Measurements from ENCODE around the gene ODAD3. TPM values are rescaled to one million over a fixed set of nuclear protein-coding genes. Genes with fewer than 3 reads are reported as not detected.

Gene ODAD3
- total RNA-seq, 4 donors from 2014 or later: not detected

GRCh38 chr19:11378319-11379189, 56.4 kb downstream of the ODAD3 start:
- ATAC-seq (no peak), DNase-seq (no peak)
- peak overlapping the region in 2 of 4 donors; percentile 19 to 34 for H3K27ac ChIP-seq
- H3K36me3 ChIP-seq: no peaks in the 10 kb centered on the region
- peaks cover 36 to 40% of the 10 kb centered on the region in 2 donors for H3K4me1 ChIP-seq
- peaks cover 18 to 22% (median 20%) of the 10 kb centered on the region in 3 donors for H3K27me3 ChIP-seq
- intact Hi-C loops (cut with DNase I; ENCODE audit: low total_unique reads) (loop anchor here (10.0 kb wide), 3 partner anchors 84 to 984 kb away; partner anchors contain the start of genes TSPAN16 and ZNF653), in situ Hi-C loops (cut with MboI; ENCODE audit: low sequenced_read_pairs in 4 of 4) (loop anchor here in 2 of 4 donors (5.0 to 25.0 kb wide), 2 partner anchors 59 to 209 kb away; partner anchors contain the start of genes ACP5 (in 1 of the 2), ODAD3 (in 1 of the 2), PRKCSH (in 1 of the 2) and ZNF627 (in 1 of the 2))
- H3K4me3 ChIP-seq: no peak overlapping the region
- no peak for TF ChIP-seq POLR2A (IDR thresholded peaks at IDR 0.05)
- TF ChIP-seq CTCF (IDR thresholded peaks at IDR 0.05 in 4 of 5, conservative IDR thresholded peaks at IDR 0.05 in 1 of 5): peak in 2 of 5 experiments; percentile 3 to 35
- no peaks in the 10 kb centered on the region for H3K9me3 ChIP-seq

- Histone ChIP-seq H3K36me3 (no peaks in the 10 kb centered on the region), H3K4me1 (peaks cover 36 to 40% of the 10 kb centered on the region in 2 donors), H3K9me3 (no peaks in the 10 kb centered on the region), H3K4me3 (no peak overlapping the region), H3K27me3 (peaks cover 10 to 14% (median 12%) of the 10 kb centered on the region in 3 donors), H3K27ac (peak overlapping the region in 2 of 4 donors; percentile 19 to 34)
- ATAC-seq (no peak), DNase-seq (no peak)
- no peak for TF ChIP-seq CTCF (IDR thresholded peaks at IDR 0.05 in 4 of 5, conservative IDR thresholded peaks at IDR 0.05 in 1 of 5)
- intact Hi-C loops (cut with DNase I; ENCODE audit: low total_unique reads): loop anchor here (10.0 kb wide), 3 partner anchors 83 to 983 kb away; partner anchors contain the start of genes TSPAN16 and ZNF653
- in situ Hi-C loops (cut with MboI; ENCODE audit: low sequenced_read_pairs in 4 of 4): loop anchor here in 2 of 4 donors (5.0 to 25.0 kb wide), 2 partner anchors 60 to 210 kb away; partner anchors contain the start of genes ACP5 (in 1 of the 2), ODAD3 (in 1 of the 2), PRKCSH (in 1 of the 2) and ZNF627 (in 1 of the 2)
Measured at GRCh38 chr19:11377756-11378155, 57.2 kb downstream of the ODAD3 start.

- Histone ChIP-seq H3K4me3 (no peak overlapping the region), H3K36me3 (no peaks in the 10 kb centered on the region), H3K27me3 (peaks cover 5 to 9% (median 7%) of the 10 kb centered on the region in 3 donors), H3K4me1 (peaks cover 36 to 40% of the 10 kb centered on the region in 2 donors), H3K9me3 (no peaks in the 10 kb centered on the region), H3K27ac (peak overlapping the region; percentile 8 to 94 (median 36))
- TF ChIP-seq POLR2A (IDR thresholded peaks at IDR 0.05): no peak
- TF ChIP-seq CTCF (IDR thresholded peaks at IDR 0.05 in 4 of 5, conservative IDR thresholded peaks at IDR 0.05 in 1 of 5): no peak
- ATAC-seq: no peak
- in situ Hi-C loops (cut with MboI; ENCODE audit: low sequenced_read_pairs in 4 of 4) (loop anchor here in 2 of 4 donors (5.0 to 25.0 kb wide), 2 partner anchors 60 to 210 kb away; partner anchors contain the start of genes ACP5 (in 1 of the 2), ODAD3 (in 1 of the 2), PRKCSH (in 1 of the 2) and ZNF627 (in 1 of the 2)), intact Hi-C loops (cut with DNase I; ENCODE audit: low total_unique reads) (loop anchor here (10.0 kb wide), 3 partner anchors 82 to 982 kb away; partner anchors contain the start of genes TSPAN16 and ZNF653)
- DNase-seq: peak in 1 of 2 donors; percentile 25
Measured at GRCh38 chr19:11377237-11377636, 57.7 kb downstream of the ODAD3 start.

- Histone ChIP-seq H3K4me3 (peak overlapping the region; percentile 44 to 79 (median 73)), H3K27me3 (no peaks in the 10 kb centered on the region), H3K36me3 (no peaks in the 10 kb centered on the region), H3K4me1 (peaks cover 28% of the 10 kb centered on the region in 2 donors), H3K9me3 (no peaks in the 10 kb centered on the region), H3K27ac (peak overlapping the region; percentile 93 to 97 (median 94))
- in situ Hi-C loops (cut with MboI; ENCODE audit: low sequenced_read_pairs in 4 of 4): loop anchor here in 2 of 4 donors (5.0 to 25.0 kb wide), 2 partner anchors 62 to 212 kb away; partner anchors contain the start of genes ACP5 (in 1 of the 2), ODAD3 (in 1 of the 2), PRKCSH (in 1 of the 2) and ZNF627 (in 1 of the 2)
- peak in 1 of 2 donors; percentile 42 for DNase-seq
- intact Hi-C loops (cut with DNase I; ENCODE audit: low total_unique reads): loop anchor here (10.0 kb wide), 3 partner anchors 81 to 981 kb away; partner anchors contain the start of genes TSPAN16 and ZNF653
- peak; percentile 42 to 68 for TF ChIP-seq POLR2A (IDR thresholded peaks at IDR 0.05)
- no peak for TF ChIP-seq CTCF (IDR thresholded peaks at IDR 0.05 in 4 of 5, conservative IDR thresholded peaks at IDR 0.05 in 1 of 5)
- no peak for ATAC-seq
Measured at GRCh38 chr19:11375143-11375948, 59.6 kb downstream of the ODAD3 start.

Measured in gastrocnemius medialis (tissue), 4 donors.